T1000 (cell line): ENCODE results near the gene PTPRN2.
"Not testable (repeated sequence)": the region's sequence is repeated elsewhere in the genome, so short reads cannot be mapped to it uniquely, and the experiment has no call there.

Experiments
- DNase-seq: peaks from one replicate; lab custom pipeline; 2025; ENCODE audit warnings: mixed read lengths; lab: John Stamatoyannopoulos, UW

Gene PTPRN2

DNA sequence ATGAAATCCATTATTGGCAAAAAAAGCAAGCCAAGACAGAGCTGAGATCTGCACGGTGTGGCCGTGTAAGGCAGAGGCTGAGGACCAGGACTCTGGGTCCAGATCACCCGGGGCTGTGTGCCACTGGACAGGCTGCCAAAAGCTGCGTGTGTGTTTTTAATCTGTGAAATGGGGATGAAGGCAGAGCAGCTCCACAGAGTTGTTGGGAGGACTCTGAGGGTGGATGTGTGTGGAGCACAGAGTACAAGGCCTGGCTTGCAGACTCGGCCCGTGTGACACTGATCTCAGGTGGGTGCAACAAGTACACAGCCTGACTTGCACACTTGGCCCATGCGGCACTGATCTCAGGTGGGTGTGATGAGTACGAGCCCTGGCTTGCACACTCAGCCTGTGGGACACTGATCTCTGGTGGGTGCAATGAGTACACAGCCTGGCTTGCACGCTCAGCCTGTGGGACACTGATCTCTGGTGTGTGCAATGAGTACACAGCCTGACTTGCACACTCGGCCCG is 921.0 kb downstream of the PTPRN2 start:
- no peak for DNase-seq

DNA sequence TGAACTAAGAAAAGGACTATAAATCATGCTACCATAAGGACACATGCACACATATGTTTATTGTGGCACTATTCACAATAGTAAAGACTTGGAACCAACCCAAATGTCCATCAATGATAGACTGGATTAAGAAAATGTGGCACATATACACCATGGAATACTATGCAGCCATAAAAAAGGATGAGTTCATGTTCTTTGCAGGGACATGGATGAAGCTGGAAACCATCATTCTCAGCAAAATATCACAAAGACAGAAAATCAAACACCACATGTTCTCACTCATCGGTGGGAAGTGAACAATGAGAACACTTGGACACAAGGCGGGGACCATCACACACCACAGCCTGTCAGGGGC is 922.0 kb downstream of the PTPRN2 start:
- not testable (repeated sequence) for DNase-seq

DNA sequence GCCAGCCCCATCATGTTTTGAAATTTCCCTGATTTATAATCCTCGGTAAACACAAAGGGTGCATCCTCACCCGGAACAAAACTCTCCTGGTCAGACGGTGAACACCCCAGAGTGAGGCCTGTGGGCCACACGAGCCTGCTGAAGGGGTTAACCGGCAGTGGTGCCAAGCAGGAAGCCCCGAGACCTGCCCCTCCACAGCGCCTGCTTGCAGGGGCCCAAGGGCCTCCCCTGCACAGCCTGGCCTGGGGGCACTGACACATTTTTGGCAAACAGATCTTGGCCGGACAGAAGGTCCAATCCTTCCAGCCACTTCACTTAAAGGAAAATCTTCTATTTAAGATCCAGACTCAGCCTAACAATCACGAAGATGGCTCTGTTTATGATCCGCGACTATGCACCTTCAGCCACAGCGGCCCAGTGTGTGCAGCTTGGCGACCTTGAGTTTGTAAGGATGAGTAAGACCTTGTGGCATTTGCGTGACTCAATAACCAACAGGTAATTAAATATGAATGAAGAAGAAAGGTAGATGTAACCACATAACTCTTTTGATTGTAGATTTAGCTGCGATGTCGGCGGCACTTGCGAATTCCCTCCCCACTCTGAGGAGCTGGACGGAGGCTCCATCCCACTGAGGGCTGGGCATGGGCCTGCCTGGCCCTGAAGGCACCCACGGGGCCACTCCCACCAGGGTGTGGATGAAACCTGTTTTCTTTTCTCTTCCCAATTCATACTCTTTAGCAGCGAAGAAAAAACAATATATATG is 922.6 kb downstream of the PTPRN2 start:
- DNase-seq: no peak

DNA sequence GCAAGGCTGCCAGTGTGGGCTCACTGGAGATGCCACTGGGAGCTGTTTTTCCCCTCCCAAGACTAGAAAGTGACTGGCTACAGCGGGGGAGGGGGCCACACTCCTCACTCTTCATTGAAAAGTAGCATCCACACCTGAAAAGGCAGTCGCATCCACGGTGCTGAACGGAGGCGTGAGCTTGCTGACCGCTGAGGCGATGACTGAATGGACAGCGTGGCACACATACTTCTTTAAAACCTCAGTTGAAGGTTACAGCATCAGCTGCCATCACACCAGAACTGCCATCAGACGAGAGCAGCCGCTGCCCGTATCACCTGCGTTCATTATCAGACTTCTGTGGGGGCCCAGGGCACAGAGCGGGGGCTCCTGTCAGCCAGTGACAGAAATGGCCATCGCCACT is 923.6 kb downstream of the PTPRN2 start:
- DNase-seq: no peak

DNA sequence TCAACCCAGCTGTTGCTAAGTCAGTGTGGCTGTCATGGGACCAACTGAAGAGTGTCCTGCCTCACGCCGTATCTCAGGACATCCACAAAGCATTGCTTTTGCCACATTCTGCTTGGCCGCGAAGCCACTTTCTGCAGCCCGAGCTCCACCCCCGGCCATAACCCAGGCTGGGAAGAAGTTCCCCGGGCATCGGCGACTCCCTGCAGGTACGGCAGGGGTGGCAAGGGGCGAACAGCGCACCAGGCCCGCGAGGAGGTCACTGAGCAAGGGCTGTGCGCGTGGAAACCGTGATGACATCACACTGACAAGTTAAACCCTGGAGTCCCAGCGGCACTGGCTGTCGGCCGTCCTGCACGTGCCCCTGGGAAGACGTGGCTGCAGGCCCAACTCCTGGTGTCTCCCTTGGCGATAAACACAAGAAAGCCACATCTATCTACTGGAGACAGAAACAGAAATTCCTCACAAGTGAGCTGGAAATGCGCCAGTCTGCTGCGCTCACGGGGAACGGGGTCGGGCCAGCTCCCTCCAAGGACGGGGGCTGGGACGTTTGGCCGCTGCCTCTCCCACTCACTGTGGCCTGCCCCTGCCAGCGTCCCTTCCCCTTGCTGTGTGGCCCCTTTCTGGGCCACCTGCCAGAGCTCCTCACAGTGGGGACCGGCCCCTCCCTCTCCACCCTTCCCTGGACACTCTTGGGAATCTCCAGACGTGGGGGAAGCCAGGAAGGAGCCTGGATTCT is 924.5 kb downstream of the PTPRN2 start:
- no peak for DNase-seq

DNA sequence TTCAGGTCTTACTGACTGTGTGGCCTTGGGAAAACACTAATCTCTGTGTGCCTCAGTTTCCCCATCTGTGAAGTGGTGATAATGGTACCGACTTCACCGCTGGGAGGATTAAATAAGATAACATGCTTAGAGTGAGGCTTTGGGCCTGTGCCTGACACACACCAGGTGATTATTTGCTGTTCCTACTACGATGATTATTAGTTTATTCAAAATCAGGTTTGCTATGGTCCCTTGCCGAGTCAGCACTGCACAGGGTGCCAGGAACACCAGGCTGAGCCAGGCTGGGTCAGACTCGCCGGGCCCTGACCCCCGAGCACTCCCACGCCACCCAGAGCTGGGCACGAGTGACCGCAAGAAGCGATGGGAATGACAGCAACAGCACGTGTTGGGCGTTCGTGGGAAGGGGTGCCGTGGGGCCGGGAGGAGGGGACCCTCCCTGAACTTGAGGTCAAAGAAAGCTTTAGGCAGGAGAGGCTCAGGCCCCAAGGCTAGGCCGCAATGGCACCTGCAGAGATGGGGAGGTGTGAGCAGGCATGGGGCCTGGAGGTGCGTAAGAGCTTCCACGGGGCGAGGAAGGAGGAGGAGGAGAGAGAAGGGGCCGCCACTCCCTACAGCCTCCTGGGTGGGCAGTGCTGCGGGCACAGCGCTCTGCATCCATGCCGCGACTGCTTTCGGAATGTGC is 925.4 kb downstream of the PTPRN2 start:
- DNase-seq: no peak

DNA sequence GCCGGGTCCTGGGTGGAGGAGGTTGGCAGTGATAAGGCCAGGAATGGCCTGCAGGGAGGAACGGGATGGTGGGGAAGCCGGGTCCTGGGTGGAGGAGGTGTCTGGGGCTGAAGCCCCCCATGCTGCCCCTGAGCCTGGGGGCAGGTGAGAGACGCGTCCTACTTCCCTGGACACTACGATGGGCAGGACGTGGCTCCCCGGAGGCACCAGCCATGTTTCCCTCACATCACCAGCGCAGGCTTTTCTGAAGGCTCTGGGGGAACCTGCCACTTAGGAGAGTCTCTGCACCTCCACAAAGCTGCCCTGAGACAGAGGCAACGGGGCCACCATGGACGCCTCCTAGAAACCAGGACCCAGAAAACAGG is 926.0 kb downstream of the PTPRN2 start:
- DNase-seq: no peak

DNA sequence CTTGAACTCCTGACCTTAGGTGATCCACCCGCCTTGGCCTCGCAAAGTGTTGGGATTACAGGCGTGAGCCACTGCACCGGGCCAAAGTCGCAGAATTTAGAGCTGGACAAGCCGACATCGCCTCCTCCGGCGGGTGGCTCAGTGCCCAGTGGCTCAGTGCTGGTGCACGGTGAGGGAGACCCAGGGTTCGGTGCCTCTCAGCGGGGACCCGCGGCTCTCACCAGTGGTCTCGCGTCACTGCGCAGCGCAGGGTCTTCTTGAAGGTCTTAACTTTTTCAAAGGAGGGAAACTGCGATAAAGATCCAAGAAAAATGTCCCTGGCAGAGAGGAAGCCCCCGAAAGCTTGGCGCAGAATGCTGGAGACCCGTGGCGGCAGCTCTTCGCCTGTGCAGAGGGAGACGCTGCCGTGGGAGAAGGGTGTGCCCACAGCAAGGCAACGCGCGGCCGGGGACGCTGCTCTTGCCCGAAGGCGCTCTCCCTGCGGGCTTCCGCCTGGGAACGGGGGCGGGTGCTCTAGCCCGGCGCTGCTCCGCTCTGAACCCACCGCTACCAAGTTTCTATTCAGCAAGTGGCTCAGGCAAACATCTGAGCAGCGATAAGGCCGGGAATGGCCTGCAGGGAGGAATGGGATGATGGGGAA is 926.5 kb downstream of the PTPRN2 start:
- DNase-seq: no peak

DNA sequence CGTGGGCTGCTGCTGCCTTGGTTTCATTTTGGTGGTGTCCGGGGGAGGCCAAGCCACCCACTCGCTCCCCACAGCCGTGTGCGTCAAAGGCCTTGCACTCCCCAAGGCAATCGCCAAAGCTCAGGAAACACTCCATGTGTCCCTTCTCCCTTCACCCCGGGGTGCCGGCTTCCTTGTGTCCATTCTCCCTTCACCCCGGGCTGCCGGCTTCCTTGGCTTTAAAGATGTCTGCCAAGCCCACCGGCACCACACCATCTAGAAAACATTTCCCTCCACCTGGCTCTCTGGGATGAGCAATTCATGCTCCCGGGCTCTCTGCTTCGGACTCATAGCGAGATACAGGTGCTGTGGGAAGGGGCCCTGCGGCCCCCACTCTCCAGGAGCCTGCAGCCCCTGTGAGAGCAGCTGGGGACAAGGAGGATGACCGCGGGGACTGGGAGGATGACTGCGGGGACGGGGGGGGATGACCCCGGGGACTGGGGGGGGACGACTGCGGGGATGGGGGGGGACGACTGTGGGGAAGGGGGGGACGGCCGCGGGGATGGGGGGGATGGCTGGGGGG is 928.7 kb downstream of the PTPRN2 start:
- no peak for DNase-seq

DNA sequence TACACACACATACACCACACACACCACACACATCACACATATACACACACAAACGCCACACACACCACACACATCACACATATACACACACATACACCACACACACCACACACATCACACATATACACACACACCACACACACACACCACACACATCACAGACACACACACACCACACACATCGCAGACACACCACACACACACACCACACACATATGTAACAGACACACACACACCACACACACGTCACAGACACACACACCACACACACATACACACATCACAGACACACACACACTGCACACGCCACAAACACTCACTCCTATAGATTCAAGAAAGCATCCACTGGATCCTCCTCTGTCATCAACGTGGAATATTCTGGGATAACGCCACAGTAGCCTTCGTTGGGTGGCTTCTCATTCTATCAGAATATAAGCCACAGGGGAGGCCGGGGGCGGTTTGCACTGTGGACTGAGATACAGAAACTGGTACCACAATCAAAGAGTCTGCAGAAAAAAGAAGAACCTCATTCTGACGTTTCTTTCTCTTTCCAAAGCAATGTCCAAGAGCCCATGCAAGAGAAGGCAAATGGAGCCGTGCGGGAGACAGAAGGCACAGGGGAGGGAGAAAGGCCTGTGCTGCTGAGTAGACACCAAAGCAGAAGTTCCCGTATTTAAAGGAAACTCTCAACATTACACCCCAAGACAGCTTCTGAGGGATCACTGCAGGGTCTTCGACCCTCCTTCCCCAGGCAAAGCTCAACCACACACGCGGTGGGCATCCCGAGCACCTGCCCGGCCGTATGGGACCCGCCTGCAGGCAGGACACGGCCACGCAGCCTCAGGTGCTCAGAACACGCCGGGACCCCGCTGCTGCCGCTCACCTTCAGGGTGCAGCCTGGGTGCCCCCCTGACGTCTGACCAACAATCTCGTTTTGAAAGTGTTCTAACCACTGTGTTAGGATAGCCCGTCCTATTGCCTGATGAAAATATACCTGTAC is 929.6 kb downstream of the PTPRN2 start:
- no peak for DNase-seq

DNA sequence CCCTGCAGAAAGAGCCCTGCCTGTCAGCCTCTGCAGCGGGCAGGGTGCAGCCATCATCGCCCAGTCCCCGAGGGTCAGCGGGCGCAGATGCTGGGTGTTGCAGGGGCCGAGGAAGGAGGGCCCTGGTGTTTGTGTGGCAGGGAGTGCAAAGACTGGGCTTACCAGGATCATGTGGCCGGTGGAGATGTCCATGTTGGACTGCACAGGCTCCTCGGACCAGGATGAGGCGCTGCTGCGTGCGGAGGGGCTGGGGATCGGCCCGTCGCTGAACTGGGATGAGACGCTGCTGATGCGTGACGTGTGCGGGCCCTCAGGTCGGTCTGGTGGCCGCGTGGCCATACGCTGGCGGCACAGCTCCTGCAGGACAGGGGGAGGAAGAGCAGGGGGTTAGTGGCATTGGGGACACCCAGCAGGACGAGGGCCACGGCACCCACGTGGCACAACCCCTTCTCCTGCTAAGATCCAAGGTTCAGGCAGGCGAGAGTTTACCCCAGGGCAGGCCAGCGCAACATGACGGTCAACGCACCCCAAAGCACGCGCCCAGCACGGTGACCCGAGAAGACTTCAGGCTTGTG is 931.3 kb downstream of the PTPRN2 start:
- DNase-seq: no peak

DNA sequence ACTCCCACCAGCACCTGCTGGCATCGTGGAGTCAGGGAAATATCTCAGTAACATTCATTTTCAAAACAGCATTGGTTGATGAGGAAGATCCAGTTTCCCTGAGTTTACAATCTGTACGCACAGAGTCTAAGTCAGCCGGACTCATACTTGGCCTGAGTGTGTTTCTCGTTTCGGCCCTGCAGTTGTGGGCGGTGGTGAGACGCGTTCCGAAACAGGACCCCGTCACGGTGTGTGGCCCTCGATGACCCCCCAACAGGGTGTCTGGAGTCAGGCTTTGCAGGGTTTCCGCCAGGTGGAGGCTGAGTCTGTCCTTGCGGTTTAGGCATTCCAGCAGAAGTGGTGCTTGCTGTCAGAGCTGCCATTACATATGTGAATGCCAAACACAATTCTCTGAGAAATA is 933.3 kb downstream of the PTPRN2 start:
- DNase-seq: no peak

DNA sequence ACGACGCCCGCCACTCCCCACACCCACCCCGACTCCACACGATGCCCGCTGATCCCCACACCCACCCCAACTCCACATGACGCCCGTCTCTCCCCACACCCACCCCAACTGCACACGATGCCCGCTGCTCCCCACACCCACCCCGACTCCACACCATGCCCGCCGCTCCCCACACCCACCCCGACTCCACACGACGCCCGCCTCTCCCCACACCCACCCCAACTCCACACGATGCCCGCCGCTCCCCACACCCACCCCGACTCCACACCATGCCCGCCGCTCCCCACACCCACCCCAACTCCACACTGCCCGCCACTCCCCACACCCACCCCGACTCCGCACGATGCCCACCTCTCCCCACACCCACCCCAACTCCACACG is 933.8 kb downstream of the PTPRN2 start:
- no peak for DNase-seq

DNA sequence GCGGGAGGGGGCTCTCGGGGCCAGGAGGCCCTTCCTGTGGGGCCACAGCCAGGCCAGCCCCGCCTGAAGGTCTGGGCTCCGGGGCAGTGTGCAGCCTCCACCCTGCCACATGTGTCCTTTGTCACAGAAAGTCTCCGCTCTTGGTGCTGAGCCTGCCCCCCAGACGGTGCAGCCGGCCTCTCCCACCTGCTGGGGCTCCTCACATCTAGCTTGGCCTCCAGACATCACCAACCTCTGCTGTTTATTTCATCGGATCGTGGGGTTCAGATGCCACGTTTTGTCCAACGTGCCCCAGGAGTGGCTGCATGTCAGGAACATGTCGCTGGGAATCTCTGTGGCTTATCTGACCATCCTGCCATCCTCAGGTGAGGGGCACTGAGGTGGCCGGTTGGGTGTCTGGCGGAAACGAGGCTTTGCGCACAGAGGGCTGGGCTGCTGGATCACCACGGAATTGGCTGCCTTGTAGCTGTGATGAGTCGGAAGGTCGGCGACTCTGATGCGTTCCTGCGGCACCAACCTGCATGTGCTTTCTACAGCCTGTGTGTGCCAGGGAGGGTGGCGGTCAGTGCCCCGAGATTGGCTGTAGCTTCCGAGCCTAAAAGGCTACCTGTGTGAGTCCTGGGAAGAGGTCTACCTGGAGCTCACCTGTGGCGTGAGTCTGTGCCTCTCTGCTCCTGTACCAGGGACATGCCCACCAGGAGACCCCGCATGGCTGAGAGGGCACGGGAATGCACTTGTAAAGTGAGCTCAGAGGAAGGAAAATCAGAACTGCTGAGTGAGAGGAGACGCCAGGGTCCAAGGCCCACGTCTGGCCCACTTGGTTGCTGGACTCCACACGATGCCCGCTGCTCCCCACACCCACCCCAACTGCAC is 934.4 kb downstream of the PTPRN2 start:
- DNase-seq: no peak

DNA sequence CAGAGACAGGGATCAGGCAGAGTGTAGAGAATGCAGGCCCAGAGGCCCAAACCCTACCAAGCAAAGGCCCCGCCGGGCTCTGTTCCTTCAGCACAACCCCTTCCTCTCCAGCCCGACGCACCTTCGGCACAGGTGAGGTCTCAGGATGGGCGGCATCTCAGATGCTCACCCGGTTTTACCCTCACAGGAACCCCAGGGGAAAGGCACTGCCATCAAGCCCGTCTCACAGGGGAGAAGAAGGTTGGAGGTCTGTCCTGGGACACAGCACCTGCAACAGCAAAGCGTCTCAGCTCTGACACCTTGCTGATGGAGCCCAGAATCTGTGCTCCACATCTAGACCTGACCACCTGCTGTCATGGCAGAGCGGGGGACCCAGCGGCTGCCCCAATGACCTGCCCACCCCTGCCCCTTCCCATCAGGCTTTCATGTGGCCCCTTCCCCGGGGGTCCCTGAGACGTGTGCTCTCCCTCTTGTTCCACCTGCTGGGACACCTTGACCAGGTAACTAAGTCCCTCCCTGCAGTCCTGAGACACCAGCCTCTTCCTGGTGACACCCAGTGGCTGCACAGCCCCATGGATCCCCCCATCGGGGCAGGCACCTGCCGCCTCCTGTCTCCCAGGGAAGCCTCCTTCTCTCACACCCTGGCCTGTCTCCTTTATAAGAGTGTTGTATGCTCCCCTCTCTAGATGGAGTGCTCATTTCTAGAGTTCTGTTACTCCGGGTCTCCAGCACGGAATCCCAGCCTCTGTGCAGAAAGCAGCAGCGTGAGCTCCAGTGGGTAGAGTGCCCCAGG is 935.3 kb downstream of the PTPRN2 start:
- no peak for DNase-seq

DNA sequence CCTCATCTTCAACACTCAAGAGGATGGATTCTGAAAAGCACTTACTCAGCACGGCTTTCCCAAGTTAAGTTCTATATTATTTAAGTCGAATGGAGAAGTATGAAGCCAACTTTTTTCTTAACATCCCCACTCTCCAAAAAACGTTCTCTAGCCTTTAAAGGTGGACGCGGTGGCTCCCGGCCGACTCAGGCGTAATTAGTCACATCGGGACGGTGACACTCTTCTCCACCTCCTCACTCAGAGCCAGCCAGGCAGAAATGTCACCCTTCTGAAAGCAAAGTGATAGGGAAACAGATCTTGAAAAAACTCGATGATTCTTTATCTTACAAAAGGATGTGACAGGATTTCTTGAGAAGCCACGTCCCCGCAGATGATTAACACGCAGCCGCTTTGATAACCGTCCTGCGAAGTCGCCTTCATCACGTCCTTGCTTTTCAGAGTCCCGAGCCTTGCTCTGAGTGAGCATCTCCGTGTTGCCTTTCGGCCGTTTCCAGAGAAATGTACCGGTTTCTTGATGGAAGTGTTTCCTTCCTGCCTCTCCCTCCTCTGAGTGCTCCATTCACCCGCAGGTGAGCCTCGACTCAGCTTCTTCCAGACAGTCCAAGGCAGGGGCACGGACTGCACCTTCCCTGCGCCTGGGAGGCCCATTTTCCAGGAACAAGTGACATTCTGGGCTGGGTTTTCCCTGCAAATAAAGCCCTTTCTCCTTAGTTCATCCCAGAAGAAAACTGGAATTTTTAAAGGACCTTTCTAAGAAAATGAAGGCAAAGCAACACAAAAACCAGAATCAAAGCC is 936.1 kb downstream of the PTPRN2 start:
- no peak for DNase-seq

DNA sequence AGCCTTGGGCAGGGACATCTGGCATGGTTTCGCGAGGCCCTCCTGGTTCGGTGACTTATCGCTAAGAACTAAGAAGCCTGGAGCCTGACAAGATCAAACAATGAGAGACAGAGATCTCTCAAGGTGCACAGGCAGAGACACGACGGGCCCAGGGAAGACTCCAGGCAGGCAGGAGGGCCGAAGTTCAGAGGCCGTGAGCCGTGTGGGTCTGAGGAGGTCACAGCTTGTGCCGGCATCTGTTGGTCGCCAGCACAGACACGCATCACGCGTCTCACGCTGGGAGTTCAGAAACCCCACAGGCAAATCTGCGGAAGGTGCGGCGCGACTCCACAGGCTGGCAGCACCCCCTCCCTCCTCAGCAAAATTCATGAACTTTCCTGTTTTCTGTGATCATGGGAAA is 936.8 kb downstream of the PTPRN2 start:
- DNase-seq: no peak

DNA sequence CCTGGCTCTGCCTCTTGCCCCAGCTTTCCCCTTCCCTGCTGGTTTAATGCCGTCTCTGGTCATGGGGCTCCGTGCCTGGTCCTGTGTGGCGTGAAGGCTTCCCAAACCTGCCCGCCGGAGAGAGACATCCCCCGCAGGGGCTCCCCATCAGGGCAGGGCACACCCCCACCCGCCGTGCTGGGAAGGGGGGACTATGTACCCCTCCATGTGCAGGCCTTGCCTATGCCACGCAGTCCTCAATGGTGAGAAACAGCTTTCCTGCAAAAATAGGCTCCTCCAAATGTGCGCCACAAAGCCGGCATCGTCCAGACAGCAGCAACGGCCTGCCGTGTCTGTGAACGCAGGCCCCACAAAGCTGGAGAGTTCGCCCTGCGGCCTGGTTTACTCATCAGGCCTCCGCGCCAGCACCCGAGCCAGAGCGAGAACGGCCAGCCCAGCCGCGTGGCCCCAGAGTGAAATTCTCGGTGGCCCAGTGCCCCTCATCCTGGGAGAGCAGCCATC is 937.4 kb downstream of the PTPRN2 start:
- no peak for DNase-seq
